Suppressor macrophage (primary cell): ENCODE data around the gene TMA7B.
"Not testable (repeated sequence)": the region's sequence is repeated elsewhere in the genome, so short reads cannot be mapped to it uniquely, and the experiment has no call there.

ENCODE experiments used
- DNase-seq, 4 experiments: peaks; one replicate each; pipeline ENCODE4 v3.0.0-alpha.2; 2020 to 2022

Gene TMA7B

DNA sequence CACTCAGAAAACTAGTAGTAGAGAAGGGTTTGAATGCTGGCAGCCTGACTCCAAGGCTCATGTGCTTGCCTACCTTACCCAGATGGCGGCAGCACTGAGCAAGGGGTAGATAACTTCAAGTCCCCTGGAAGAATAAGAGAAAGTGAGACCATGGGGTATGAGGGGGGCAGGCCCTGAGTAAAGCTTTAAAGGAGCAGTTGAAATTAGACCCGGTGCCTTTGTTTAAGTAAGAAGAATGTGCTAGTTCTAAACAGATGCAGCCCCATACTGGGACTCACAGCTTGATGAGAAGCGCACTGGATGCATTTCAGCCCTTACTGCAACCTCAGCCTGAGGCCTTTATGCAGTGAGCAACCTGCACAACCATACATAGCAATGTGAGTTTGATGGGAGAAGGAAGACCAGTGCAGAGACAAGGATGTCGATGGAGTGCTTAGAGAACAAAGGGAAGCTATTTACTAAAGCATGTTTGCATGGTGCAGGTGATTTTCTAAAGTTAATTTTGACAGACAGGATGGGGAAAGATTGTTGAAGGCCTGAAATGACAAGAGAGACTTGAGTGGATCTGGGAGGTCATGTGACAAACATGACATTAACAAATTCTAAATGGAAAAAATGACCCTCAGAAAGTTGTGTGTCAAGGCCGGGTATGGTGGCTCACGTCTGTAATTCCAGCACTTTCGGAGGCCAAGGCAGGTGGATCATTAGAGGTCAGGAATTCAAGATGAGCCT is 27.1 kb upstream of the TMA7B start:
- peak; percentile 35 to 60 (median 52) for DNase-seq

DNA sequence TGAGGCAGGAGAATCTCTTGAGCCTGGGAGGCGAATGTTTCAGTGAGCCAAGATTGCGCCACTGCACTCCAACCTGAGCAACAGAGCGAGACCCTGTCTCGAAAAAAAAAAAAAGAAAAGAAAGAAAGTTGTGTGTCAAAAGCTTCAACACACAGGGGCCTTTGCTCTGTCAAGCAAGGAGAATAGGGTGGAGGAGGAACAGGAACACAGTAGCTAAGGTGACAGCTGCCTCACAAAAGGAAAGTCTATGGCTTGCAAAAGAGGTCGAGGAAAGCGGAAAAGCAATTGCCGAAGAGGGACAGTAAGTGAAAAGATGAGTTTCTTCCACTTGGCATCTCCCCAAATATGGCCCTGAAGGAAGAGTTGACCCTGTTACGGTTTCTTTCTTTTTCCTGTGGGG is 26.5 kb upstream of the TMA7B start:
- DNase-seq: no peak

DNA sequence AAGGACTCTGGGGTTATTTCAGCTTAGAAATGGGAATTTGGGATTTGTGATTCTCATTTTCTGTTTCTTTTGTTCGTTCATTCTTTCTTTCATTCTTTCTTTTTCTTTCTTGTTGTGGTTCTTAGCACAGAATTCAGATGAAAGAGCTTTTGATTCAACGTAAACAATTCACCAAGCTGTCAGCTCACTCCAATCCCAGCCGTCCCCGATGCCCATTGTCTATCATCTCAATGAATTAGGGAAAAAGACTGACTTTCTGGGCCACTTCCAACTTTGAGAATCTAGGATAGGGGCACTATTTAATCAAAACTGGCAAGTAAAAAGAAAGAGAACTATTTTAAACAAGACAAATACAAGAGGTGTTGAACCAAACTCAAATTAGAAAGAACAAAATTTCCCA is 25.1 kb upstream of the TMA7B start:
- DNase-seq: no peak

GRCh38 chr22:39935612-39936011 is 24.6 kb upstream of the TMA7B start:
- DNase-seq: no peak

- no peak for DNase-seq
Measured at GRCh38 chr22:39936523-39937145, 23.6 kb upstream of the TMA7B start.

DNA sequence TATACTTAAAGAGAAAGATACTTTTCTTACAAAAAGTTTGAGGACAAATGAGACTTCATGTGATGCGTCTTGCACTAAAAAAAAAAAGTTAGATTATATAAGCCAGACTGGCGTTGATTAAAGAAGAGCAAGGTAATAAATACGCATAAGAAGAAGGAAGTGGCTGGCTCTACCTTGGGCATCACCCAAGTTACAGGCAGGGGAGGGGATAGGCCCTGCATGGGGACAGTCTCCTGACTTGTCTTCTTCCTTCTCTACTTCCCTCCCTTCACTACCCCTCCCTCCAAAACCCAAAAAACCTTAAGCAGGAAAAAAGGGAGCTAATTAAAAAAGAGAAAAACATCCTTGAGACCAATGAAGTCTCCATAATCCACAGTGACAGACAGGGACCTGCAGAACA is 22.3 kb upstream of the TMA7B start:
- DNase-seq: no peak

- no peak for DNase-seq
Measured at GRCh38 chr22:39938509-39939111, 21.6 kb upstream of the TMA7B start.

- DNase-seq: no peak
Measured at GRCh38 chr22:39939830-39940229, 20.4 kb upstream of the TMA7B start.

GRCh38 chr22:39940757-39941305 is 19.4 kb upstream of the TMA7B start:
- DNase-seq: no peak

GRCh38 chr22:39941601-39942000 is 18.6 kb upstream of the TMA7B start:
- DNase-seq: no peak

- peak in 2 of 4 experiments; percentile 45 to 51 for DNase-seq
Measured at GRCh38 chr22:39942439-39943230, 17.6 kb upstream of the TMA7B start.

- no peak for DNase-seq
Measured at GRCh38 chr22:39943337-39943736, 16.9 kb upstream of the TMA7B start.

GRCh38 chr22:39943953-39944872 is 16.0 kb upstream of the TMA7B start:
- DNase-seq: no peak

- DNase-seq: no peak
Measured at GRCh38 chr22:39946126-39946502, 14.1 kb upstream of the TMA7B start.

- DNase-seq: peak; percentile 34 to 67 (median 57)
Measured at GRCh38 chr22:39946503-39947219, 13.5 kb upstream of the TMA7B start.

- DNase-seq: no peak
Measured at GRCh38 chr22:39947220-39948216, 12.7 kb upstream of the TMA7B start.

GRCh38 chr22:39949964-39950737 is 10.0 kb upstream of the TMA7B start:
- peak in 3 of 4 experiments; percentile 14 to 24 (median 19) for DNase-seq

DNA sequence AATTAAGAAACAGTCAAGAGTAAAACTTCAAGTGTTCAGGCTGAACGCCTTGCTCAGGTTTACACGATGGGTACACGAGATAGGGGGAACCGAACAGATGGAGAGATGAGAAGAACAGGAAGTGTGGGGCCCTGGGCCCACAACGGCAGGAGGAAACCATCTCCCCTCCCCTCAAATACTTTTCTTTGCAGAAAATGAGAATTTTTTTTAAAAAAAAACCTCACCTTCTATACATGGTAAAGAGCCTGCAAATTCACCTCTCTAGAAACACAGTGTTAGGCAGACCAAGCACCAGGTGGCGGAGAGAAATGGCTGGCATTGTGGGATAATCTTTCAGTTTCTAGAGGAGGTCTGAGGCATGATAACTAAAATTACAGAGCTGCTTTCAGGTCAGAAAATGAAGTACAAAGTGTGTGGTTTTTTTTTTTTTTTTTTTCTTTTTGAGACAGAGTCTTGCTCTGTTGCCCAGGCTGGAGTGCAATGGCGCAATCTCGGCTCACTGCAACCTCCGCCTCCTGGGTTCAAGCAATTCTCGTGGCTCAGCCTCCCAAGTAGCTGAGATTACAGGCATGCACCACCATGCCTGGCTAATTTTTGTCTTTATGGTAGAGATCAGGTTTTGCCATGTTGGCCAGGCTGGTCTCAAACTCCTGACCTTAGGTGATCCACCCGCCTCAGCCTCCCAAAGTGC is 8.4 kb upstream of the TMA7B start:
- not testable (repeated sequence) for DNase-seq
